Activated T-helper 1 cell treated with anti-CD3 and anti-CD28 coated beads, Interleukin-12 subunit alpha, Interleukin-12 subunit beta, Interleukin-2, Interleukin-4 antibody, amounts not matched to agents 30 ng/mL and 10 ng/mL and 1 ng/mL, durations not matched to agents 14 hours and 24 hours and 36 hours (primary cell): ENCODE measurements around the gene ELMOD3. TPM values are rescaled to one million over a fixed set of nuclear protein-coding genes. Genes with fewer than 3 reads are reported as not detected.
"Not testable (repeated sequence)": the region's sequence is repeated elsewhere in the genome, so short reads cannot be mapped to it uniquely, and the experiment has no call there.

Source experiments
- DNase-seq: peaks from one replicate; pipeline ENCODE4 v3.0.0; 2021; ENCODE audit warnings: low spot score
- H3K27ac Mint-ChIP-seq: one replicate; pipeline ENCODE4 v1.8.0; 2021; ENCODE audit warnings: mild to moderate bottlenecking, mixed read lengths
- H3K27me3 Mint-ChIP-seq: one replicate; pipeline ENCODE4 v1.8.0; 2022; ENCODE audit warnings: mild to moderate bottlenecking, moderate library complexity, mixed read lengths; ENCODE audit not compliant: insufficient read depth
- H3K36me3 Mint-ChIP-seq: one replicate; pipeline ENCODE4 v1.8.0; 2021; ENCODE audit warnings: low read depth, mixed read lengths
- H3K4me1 Mint-ChIP-seq: one replicate; pipeline ENCODE4 v1.8.0; 2021; ENCODE audit warnings: low read depth, mixed read lengths
- H3K4me3 Mint-ChIP-seq: one replicate; pipeline ENCODE4 v1.8.0; 2021; ENCODE audit warnings: mild to moderate bottlenecking, moderate library complexity, mixed read lengths
- H3K9me3 Mint-ChIP-seq: one replicate; pipeline ENCODE4 v1.8.0; 2021; ENCODE audit warnings: mixed read lengths
- intact Hi-C: fragments of 100-400 bp; cut with micrococcal nuclease; formaldehyde crosslinking; loops from one replicate; pipeline ENCODE4 v1.15.1; 2024
- total RNA-seq: library from RNA; stranded (reverse); gene quantifications from 2 replicates; pipeline ENCODE4 v1.2.3, GENCODE V29; 2022

ELMOD3 gene
- total RNA-seq, 1 donor from 2014 or later, result 15.9 TPM

- H3K27ac Mint-ChIP-seq, H3K9me3 Mint-ChIP-seq, H3K27me3 Mint-ChIP-seq, intact Hi-C loops, DNase-seq: not testable (repeated sequence)
- peaks cover 75% of the 10 kb centered on the region for H3K36me3 Mint-ChIP-seq
- H3K4me1 Mint-ChIP-seq, result peaks cover 66% of the 10 kb centered on the region
- peak overlapping the region; percentile 95 for H3K4me3 Mint-ChIP-seq
Measured at GRCh38 chr2:85323988-85324367, 30.6 kb upstream of the ELMOD3 start.

DNA sequence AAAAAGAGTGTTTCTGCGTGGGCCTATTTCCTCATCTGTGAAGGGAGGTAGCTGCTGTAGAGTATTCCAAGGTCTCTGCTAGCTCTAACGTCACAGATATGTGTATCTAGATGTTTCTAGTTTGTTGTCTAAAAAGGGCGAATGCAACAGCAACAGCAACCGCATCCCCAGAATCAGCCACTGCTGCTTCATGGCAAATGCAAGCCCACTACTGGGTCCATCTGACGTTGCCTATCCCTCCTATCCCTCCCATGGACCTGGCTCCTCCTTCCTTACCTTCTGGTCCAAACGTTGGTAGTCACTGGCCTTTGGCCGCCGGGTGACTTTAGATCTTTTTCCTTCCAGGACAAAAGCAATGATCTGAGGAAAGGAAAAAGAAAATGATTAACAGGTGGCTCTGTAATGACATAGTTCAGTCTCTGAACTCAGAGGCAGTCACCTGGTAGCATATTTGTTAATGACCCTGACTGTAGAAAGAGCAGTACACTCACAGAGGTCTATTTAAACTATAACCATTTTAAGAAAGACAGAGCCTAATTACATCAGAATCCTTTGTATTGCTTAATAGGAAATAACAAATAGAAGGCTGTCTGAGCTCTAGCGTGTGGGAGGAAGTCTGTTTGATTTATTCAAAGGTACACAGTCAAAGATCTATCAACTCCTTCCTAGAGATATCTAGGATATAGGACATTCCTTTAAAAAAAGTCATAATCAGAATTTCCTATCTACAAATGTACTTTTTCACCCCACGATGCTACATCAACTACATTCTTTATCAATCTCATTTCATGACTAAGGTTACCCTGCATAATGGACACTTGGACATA lies 29.7 kb upstream of the ELMOD3 start:
- Mint-ChIP-seq H3K4me3 (peak overlapping the region; percentile 95), H3K4me1 (peaks cover 66% of the 10 kb centered on the region), H3K27me3 (no peaks in the 10 kb centered on the region), H3K27ac (peak overlapping the region; percentile 77), H3K9me3 (no peaks in the 10 kb centered on the region), H3K36me3 (peaks cover 71% of the 10 kb centered on the region)
- intact Hi-C loops, result loop anchor here (5.0 kb wide), 1 partner anchor 872 kb away; the partner anchor contains the start of genes IMMT and MRPL35
- DNase-seq, result no peak

DNA sequence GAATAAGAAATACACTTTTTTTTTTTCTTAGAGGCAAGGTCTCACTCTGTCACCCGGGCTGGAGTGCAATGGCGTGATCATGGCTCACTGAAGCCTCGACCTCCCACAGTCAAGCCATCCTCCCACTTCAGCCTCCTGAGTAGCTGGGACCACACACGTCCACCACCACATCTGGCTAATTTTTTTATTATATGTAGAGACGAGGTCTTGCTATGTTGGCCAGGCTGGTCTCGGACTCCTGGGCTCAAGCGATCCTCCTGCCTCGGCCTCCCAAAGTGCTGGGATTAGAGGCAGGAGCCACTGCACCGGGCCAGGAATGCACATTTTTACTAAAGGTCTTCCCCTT lies 29.1 kb upstream of the ELMOD3 start:
- Mint-ChIP-seq H3K36me3 (peaks cover 65% of the 10 kb centered on the region), H3K9me3 (no peaks in the 10 kb centered on the region), H3K4me1 (peaks cover 60% of the 10 kb centered on the region), H3K27ac (peak overlapping the region; percentile 77), H3K27me3 (no peaks in the 10 kb centered on the region), H3K4me3 (peak overlapping the region; percentile 95)
- DNase-seq, result no peak
- intact Hi-C loops, result loop anchor here (5.0 kb wide), 1 partner anchor 872 kb away; the partner anchor contains the start of genes IMMT and MRPL35

DNA sequence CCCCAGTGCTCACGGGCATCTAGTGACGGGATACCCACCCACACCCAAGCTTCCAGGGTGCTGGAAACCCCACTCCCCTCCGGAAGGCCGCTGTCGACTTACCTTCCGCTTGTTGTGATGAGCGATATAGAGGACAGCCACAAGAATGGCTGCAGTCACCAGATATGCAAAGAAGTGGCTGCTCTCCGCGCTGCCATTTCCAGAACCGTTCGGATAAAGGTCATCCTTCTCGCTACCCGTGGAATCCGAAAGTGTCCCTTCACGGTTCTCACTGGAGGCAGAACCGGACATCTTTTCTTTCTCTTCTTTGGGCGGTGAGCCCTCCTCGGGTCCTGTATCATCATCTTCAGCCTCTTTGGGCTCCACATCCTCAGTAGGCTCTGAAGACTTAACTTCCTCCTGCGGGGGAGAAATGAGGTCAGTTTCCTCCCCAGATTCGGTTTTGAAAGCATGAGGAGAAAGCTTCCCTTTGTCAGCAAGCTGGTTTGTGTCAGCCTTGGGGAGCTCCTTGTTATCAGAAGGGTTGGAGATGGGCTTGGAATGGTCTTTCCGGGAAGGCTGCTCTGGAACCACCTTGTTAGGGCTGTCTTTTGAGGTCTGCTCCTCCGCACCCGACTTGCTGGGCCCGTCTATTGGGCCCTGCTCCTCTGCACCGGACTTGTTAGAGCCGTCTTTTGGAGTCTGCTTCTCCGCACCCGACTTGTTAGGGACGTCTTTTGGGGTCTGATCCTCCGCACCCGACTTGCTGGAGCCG lies 28.0 kb upstream of the ELMOD3 start:
- peak overlapping the region; percentile 95 for H3K4me3 Mint-ChIP-seq

GRCh38 chr2:85327160-85327821 lies 27.3 kb upstream of the ELMOD3 start:
- H3K4me1 Mint-ChIP-seq, result peaks cover 41% of the 10 kb centered on the region
- DNase-seq, result peak; percentile 45
- H3K9me3 Mint-ChIP-seq, result no peaks in the 10 kb centered on the region
- intact Hi-C loops, result loop anchor here (2.0 to 5.0 kb wide), 4 partner anchors 226 to 1114 kb away; partner anchors contain the start of genes IMMT, KCMF1, KDM3A and MRPL35
- no peaks in the 10 kb centered on the region for H3K27me3 Mint-ChIP-seq
- peak overlapping the region; percentile 99 for H3K27ac Mint-ChIP-seq
- H3K36me3 Mint-ChIP-seq, result peaks cover 48% of the 10 kb centered on the region
- peak overlapping the region; percentile 95 for H3K4me3 Mint-ChIP-seq

More for the DNA sequence above, 28.0 kb upstream of the ELMOD3 start:
- H3K4me1 Mint-ChIP-seq, result peaks cover 48% of the 10 kb centered on the region
- intact Hi-C loops, result loop anchor here (1.0 to 5.0 kb wide), 5 partner anchors 8 to 1114 kb away; partner anchors contain the start of genes IMMT, KCMF1, KDM3A and MRPL35
- H3K27ac Mint-ChIP-seq, result peak overlapping the region; percentile 99
- H3K27me3 Mint-ChIP-seq, result no peaks in the 10 kb centered on the region
- H3K36me3 Mint-ChIP-seq, result peaks cover 55% of the 10 kb centered on the region
- DNase-seq, result peak; percentile 51
- no peaks in the 10 kb centered on the region for H3K9me3 Mint-ChIP-seq

GRCh38 chr2:85327822-85328617 lies 26.5 kb upstream of the ELMOD3 start, which contains the start of gene TGOLN2:
TGOLN2 (minus strand) TSS chr2:85327989; CDS start chr2:85327962, 27 bp downstream.
- no peaks in the 10 kb centered on the region for H3K27me3 Mint-ChIP-seq
- intact Hi-C loops, result loop anchor here (1.0 to 5.0 kb wide), 7 partner anchors 26 to 1113 kb away; partner anchors contain the start of genes ELMOD3, IMMT, KCMF1 and KDM3A
- no peaks in the 10 kb centered on the region for H3K9me3 Mint-ChIP-seq
- peak; percentile 92 for DNase-seq
- H3K4me1 Mint-ChIP-seq, result peaks cover 34% of the 10 kb centered on the region
- H3K27ac Mint-ChIP-seq, result peak within 1 kb of the TSS; percentile 99
- peak within 1 kb of the TSS; percentile 95 for H3K4me3 Mint-ChIP-seq
- peaks cover 41% of the 10 kb centered on the region for H3K36me3 Mint-ChIP-seq

DNA sequence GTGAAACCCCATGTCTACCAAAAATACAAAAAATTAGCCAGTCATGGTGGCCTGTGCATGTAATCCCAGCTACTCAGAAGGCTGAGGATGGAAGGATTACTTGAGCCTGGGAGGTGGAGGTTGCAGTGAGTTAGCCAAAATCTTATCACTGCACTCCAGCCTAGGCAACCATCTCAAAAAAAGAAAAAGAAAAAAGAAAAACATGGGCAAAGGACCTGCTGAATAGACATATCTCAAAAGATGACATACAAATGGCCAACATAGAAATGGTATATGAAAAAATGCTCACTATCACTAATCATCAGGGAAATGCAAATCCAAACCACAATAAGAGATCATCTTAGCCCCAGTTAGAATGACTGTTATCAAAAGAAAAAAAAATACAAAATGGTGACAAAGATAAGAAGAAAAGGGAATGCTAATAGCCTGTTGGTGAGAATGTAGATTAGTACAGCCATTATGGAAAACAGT lies 25.4 kb upstream of the ELMOD3 start:
- peaks cover 33% of the 10 kb centered on the region for H3K36me3 Mint-ChIP-seq
- no peak overlapping the region for H3K27ac Mint-ChIP-seq
- intact Hi-C loops, result loop anchor here (5.0 kb wide), 1 partner anchor 868 kb away; the partner anchor contains the start of genes IMMT and MRPL35
- peaks cover 23% of the 10 kb centered on the region for H3K4me1 Mint-ChIP-seq
- peak overlapping the region; percentile 44 for H3K4me3 Mint-ChIP-seq
- no peak for DNase-seq
- no peaks in the 10 kb centered on the region for H3K27me3 Mint-ChIP-seq
- no peaks in the 10 kb centered on the region for H3K9me3 Mint-ChIP-seq

- H3K27ac Mint-ChIP-seq, H3K9me3 Mint-ChIP-seq, DNase-seq, H3K27me3 Mint-ChIP-seq: not testable (repeated sequence)
- intact Hi-C loops, result loop anchor here (5.0 kb wide), 1 partner anchor 868 kb away; the partner anchor contains the start of genes IMMT and MRPL35
- Mint-ChIP-seq H3K4me3 (peak overlapping the region; percentile 44), H3K4me1 (peaks cover 18% of the 10 kb centered on the region), H3K36me3 (peaks cover 28% of the 10 kb centered on the region)
Measured at GRCh38 chr2:85329701-85330100, 24.9 kb upstream of the ELMOD3 start.

GRCh38 chr2:85330839-85331636 lies 23.5 kb upstream of the ELMOD3 start:
- no peak overlapping the region for H3K4me3 Mint-ChIP-seq
- intact Hi-C loops, result no loop called here
- H3K9me3 Mint-ChIP-seq, result no peaks in the 10 kb centered on the region
- H3K27ac Mint-ChIP-seq, result no peak overlapping the region
- peaks cover 3% of the 10 kb centered on the region for H3K27me3 Mint-ChIP-seq
- no peak for DNase-seq
- H3K36me3 Mint-ChIP-seq, result peaks cover 15% of the 10 kb centered on the region
- H3K4me1 Mint-ChIP-seq, result peaks cover 11% of the 10 kb centered on the region

DNA sequence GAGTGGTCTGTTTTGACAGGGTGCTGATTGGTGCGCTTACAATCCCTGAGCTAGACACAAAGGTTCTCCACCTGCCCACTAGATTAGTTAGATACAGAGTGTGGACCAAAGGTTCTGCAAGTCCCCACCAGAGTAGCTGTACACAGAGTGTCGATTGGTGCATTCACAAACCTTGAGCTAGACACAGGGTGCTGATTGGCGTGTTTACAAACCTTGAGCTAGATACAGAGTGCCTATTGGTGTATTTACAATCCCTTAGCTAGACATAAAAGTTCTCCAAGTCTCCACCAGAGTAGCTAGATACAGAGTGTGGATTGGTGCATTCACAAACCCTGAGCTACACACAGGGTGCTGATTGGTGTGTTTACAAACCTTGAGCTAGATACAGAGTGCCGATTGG lies 20.7 kb upstream of the ELMOD3 start:
- H3K27ac Mint-ChIP-seq, H3K9me3 Mint-ChIP-seq, H3K4me3 Mint-ChIP-seq, H3K36me3 Mint-ChIP-seq, DNase-seq, H3K4me1 Mint-ChIP-seq, intact Hi-C loops: not testable (repeated sequence)
- peaks cover 14% of the 10 kb centered on the region for H3K27me3 Mint-ChIP-seq

DNA sequence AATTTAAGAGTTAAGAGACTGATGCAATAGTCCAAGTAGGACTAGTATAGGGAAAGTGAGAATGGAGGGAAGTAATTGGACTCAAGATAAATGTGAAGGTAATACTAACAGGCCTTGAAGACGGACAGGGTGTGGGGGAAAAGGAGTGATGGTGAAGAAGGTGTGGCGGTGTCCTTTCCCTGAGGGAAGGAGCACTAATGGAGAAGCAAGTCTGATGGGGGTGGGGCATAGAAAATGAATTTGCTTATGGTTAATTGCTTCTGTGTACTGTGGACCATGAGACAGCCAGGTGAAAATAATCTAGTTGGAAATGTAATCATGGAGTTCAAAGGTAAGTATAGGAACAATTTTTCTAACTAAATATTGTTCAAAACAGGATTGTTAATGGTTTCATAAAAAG lies 19.6 kb upstream of the ELMOD3 start:
- peaks cover 19% of the 10 kb centered on the region for H3K27me3 Mint-ChIP-seq
- no peak overlapping the region for H3K4me3 Mint-ChIP-seq
- no peak overlapping the region for H3K27ac Mint-ChIP-seq
- no peaks in the 10 kb centered on the region for H3K4me1 Mint-ChIP-seq
- intact Hi-C loops, result no loop called here
- no peaks in the 10 kb centered on the region for H3K36me3 Mint-ChIP-seq
- no peak for DNase-seq
- no peaks in the 10 kb centered on the region for H3K9me3 Mint-ChIP-seq
